Lower leg skin (tissue), 3 donors: ENCODE data around the gene INHBC.

Experiments used
- CTCF ChIP-seq, 3 donors: fragments of 450-650 bp; IDR thresholded peaks; one replicate each; pipeline ENCODE4 v1.5.1; 2016; ENCODE audit warnings: antibody characterized with exemption in 3 of 3, mild to moderate bottlenecking in 3 of 3, moderate library complexity in 2 of 3
- POLR2A ChIP-seq, 2 donors: fragments of 450-650 bp; IDR thresholded peaks; one replicate each; pipeline ENCODE4 v1.6.1; 2016 to 2017; ENCODE audit warnings: antibody characterized with exemption in 2 of 2, mild to moderate bottlenecking in 1 of 2, moderate library complexity in 1 of 2

DNA sequence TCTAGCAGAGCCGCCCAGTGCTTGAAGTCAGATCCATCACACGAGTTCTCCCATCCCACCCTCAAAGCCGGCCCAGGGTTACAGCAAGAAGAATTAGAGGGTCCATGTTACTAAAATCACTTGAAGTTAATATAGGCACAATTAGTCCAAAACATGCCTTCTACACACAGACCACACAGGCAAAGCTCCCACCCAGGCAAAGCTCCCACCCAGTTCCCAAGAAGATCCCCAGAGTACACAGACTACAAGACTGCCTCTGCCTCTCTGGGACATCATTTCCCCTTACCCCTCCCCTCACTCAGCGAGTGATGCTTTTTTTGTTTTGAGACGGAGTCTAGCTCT is 28.3 kb downstream of the INHBC start:
- TF ChIP-seq CTCF (IDR thresholded peaks at IDR 0.05) (no peak), POLR2A (IDR thresholded peaks at IDR 0.05) (no peak)
